HG03354 (cell line): ENCODE results near the gene GSG1L.

ENCODE experiments used
- ATAC-seq: cut with Tn5 transposase; IDR thresholded peaks from one replicate; pipeline ENCODE4 v1.9.1; 2021; ENCODE audit warnings: mild to moderate bottlenecking; ENCODE audit not compliant: unreplicated experiment, poor library complexity, severe bottlenecking

Gene GSG1L

DNA sequence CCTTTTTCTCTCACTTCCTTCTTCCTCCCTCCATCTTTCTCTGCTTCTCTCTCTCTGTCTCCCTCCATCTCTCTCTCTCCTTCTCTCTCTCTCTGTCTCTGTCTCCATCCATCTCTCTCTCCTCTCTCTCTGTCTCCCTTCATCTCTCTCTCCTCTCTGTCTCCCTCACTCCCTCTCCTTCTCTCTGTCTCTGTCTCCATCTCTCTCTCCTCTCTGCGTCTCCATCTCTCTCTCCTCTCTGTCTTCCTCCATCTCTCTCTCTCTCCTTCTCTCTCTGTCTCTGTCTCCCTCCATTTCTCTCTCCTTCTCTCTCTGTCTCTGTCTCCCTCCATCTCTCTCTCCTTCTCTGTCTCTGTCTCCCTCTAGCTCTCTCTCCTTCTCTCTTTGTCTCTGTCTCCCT lies 194.1 kb downstream of the GSG1L start:
- ATAC-seq = no peak

DNA sequence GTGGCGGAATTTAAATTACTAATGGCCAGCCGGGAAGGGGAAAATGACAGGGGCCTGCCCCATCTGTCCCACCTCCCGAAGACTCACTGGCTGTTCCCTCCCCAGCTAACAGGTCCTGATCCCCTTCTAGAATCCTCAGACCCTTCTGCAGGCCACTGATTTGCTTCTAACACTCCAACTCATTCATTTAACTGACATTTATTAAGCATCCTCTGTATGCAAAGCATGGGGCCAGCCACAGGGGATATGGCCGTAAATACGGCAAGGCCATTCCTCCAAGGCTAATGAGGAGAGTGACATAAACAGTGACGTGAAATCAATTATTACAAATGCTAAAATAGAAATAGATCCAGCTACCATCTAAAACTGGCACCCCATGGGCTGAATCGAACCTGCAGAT lies 195.3 kb downstream of the GSG1L start:
- ATAC-seq = no peak

DNA sequence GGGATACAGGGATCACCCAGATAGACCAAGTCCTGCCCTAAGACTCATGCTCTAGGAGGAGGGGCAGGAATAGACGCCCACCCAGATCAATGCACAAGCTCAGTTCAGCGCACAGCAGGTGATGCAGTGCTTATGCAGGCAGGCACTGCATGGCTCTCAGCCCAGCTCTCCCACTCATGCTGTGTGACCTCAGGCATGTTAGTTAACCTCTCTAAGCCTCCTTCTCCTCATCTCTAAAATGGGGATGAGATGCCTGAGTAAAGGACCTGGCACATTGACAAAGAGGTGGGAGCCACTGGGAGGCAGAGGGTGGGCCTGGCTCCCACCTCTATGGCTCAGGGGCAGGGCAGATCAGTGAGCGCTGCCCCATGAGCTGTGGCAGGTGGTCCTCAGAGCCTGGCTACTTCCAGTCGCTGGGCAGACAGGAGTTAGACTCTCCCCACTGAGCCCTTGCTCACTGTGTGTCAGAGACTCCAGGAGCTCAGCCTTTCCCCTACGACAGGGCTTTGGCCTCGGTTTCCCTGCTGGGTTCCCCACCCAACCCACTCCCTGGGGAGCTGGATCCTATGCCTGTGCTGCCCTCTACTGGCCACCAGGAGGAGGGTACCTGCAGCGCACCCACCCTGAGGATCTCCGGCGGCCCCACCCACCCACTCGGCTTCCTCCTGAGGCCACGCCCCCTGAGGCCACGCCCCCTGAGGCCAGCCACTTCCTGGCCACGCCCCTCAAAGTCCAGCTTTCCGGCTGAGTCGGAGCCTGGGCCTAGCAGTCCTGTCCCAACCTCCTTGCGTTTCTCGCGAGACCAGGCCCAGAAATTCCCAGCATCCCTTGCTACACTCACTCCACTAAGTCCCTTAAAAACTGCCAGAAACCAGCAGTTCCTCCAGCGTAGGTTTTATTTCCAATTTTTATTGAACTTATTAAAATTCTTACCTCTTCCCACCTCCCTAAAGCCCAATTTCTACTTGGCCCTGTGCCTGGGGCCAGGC lies 196.1 kb downstream of the GSG1L start:
- ATAC-seq = no peak

DNA sequence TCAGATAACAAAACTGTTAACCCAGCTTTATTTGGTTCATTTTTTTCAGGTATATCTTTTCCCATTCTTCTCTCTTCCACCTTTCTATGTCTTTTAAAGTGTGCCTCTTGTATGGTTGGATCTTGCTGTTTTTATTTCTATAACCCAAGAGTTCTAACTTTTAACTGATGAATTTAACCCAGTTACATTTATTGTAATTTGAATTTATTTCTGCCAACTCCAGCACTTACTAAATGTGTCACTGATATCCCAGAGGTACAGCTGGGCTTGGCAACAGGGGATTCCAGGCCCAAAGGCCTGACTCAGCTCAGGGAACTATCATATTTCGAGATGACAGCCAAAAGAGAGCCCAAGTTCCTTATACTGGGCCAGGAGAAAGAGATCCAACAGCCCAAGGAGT lies 200.1 kb downstream of the GSG1L start:
- no peak for ATAC-seq

DNA sequence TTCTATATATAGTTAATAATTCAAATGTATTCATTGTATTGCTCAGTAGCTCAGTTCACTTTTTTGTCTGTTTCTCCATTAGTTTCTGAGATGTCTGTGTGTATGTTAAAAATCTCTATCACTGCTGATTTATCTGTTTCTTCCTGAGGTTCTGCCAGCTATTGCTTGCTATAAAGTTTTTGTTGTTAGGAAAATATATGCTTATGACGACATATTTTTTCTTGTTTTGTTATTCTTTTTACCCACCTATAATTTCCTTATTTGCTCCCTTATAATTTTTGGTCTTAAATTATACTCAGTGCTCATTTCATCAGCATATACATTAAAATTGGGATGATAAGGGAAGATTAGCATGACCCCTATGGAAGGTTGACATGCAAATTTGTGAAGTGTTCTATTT lies 200.6 kb downstream of the GSG1L start:
- ATAC-seq = no peak

DNA sequence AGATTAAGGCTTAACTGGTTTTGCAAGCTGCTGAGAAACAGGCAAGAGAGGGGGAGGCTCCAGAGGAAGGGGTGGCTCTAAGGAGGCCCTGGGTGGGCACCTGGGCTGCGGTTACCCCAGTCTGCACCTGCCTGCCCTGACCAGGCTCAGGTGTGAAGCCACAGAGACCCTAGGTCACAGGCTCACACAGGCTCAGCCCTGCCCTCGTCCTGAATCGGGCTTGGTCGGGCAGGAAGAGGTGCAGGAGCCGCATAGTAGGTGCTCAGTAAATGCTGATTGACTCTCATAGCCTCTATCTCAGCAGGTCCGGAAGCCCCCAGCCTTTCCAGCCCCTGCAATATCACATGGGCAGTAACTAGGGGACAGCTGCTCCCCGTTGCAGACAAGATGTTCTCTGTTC lies 203.4 kb downstream of the GSG1L start:
- no peak for ATAC-seq

DNA sequence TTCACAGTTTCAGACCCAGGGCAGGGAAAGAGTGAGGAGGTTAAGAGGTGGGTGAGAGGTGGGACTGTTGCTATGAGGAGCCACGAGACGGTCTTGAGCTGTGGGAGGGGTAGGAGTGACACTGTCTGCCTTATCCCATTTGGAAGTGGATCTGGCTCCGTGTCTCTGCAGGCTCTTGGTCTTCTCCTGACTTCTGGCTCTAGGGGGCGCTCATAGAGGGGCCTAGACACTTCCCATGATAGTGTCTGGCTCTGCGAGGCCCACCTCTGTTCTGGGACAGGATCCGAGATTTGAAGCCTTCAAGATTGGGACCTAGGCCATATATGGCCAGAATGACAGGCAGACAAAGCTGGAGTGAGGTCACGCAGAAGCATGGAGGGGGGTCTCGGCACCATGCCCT lies 204.5 kb downstream of the GSG1L start:
- ATAC-seq = no peak

DNA sequence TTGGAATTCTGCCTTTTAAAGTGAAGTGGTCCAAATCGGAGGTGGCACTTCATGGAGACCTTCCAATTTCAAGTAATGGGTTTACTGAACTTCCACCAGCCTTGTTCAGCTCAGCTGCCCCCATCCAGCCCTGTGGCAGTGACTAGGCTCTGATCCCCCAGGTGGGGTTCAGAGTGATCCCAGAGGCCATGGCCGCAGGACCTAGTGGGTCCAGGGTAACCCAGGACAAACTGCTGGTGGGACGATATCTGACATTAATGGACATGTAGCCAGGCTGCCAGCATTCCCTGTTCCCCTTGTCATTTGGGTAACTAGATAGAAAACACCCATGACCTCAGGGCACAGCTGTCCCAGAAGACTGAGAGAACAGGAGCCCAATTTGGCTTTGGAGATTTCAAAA lies 209.9 kb downstream of the GSG1L start:
- no peak for ATAC-seq

DNA sequence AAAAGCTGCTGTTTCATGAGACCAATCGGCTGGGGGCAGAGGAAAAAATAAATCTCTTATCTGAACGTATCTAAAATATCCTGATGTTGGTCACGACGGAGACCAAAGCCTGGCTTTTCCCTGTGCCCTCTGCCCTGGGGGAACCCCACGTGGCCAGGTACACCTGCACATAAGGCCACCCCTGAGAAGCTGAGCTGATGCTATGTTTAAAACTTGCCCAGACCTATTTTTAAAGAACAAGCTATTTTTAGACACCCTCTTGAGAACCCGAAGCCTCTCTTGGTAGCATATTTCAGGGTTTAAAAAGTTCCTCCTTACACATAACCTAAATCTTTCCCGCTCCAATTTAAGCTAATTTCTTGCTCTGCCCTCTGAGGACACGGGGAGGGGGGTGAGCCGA lies 210.4 kb downstream of the GSG1L start:
- ATAC-seq = no peak

DNA sequence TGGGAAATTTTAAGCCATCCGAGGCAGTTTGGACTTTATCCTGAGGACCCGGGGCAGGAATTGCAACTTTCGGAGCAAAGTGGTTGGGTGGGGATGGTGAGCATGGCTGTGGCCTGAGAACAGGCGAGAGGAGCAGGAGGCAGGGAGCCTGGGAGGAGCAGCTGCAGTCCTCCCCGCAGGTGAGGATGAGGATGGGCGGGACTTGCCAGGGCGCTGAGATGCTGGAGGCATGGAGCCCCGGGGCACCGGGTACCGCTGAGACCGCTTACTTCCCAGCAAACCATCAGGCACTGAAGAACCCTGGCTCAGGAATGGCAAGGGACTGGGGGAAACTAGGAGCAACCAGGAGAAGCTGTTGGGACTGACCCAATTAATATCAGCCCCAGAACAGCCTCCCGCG lies 210.8 kb downstream of the GSG1L start:
- ATAC-seq = no peak

DNA sequence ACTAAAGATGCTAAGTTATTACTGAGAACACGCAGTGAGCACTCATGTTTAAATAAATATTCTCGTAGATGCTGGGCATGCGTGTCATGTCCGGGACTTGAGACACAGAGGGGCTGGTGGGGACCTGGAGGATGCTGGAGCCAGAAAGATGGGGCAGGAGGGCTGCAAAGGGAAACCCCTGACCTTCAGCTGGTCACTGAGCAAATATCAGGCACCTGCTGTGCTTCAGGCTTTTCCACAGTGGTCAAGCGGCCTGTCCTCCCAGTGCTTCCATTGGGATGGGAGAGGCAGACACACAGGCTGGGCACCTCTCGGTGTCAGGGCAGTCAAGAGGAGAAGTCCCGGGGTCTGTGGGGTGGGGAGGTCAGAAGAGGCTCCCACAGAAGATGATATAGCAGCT lies 211.4 kb downstream of the GSG1L start:
- no peak for ATAC-seq

DNA sequence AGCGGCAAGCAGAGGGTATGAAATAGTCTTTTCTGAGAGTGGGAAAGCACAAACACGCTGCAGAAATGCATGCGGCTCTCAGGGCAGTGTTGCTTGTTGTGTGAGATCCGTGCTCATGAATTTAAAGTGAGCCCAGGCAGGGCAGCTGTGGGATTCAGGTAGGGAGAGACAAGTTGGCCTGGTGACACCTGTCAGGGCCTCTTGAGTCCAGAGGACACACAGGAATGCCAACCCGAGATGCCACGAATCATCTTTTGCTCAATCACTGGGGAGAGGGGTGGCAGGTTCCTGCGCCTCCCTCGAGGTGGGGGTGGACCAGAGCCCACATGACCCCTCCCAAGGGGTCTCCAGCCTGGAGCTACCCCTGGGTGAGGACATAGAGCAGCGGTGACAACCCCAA lies 211.9 kb downstream of the GSG1L start:
- no peak for ATAC-seq

DNA sequence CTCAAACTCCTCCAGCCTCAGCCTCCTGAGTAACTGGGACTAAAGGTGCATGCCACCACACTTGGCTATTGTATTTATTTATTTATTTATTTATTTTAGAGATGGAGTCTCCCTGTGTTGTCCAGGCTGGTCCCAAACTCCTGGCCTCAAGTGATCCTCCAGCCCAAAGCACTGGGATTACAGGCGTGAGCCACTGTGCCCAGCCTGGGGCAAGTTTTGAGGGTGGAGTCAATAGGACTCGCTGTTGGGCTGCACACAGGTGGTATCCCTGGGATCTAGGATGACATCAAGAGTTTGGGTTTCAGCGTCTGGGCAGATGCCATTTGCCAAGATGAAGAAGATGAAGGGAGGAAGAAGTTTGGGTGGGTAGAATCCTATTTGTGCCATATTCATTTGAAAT lies 213.9 kb downstream of the GSG1L start:
- no peak for ATAC-seq

DNA sequence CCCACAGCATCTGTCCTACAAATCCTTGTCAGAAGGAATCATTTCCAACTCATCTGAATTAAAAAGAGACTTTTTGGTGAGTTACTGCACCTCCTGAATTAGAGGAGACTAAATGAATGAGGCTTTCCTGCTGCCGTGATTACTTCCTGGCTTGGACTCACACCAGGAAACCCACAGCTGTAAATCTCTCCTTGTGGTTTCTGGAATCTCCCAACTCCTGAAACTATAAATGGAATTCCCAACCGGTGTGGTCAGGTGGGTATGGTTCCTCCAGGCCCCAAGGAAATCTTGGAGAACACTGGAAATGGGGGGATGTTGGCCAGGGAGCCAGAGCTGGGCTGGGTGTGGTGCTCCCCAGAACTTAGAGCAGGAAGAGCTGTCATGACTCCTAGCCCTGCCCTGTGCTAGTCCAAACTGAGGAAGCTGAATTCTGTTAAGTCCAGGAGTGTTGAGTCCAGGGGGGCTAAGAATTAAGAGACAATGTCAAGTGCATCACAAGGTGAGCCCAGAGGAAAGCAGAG lies 216.4 kb downstream of the GSG1L start:
- no peak for ATAC-seq

DNA sequence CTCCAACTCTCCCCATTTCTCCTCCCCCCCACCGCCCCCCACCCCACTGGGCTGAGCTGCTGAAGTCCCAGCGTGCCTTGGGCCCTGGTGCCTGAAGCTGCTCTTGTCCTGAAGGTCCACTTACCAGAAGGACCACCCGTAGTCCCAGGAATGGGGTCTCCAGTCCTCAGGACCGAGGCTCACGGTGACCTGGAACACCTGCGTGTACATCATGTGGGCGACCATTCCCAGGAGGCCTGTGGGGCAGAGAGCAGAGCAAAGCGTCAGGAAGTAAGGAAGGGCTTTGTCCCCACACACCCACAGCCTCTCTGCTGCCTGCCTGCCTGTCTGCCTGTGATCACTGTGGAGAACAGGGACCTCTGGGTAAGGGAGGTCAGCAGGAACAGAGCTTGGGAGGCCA lies 218.7 kb downstream of the GSG1L start:
- no peak for ATAC-seq

DNA sequence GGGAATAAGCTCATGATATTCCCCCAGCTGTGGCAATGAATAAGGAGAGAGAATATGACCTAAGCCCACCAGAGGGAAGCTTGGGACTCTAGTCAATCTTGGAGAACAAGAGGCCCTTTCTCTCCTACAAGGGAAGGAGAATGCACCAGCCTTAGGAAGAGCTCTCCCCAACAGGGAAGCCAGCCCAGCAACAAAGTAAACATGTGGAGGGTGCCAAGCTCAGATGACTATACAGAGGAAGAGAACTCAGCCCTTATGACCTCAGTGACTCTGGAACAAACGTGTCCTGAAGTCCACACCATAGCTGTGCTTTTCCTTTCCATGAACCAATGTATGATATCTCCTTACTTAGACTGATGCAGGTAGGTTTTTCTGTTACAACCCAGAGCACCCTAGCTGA lies 219.7 kb downstream of the GSG1L start:
- no peak for ATAC-seq

DNA sequence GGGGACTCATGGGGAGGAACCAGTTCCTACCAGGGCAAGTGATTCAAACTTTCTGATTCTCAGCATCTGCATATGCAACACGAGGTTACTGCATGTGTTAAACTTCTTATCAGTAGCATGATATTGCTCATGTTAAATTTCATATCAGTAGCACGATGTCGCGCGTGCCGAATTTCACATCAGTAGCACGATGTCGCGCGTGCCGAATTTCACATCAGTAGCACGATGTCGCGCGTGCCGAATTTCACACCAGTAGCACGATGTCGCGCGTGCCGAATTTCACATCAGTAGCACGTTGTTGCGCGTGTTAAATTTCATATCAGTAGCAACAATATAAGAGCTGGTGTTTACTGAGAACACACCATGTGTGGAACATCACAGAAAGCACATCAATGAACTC lies 221.6 kb downstream of the GSG1L start:
- no peak for ATAC-seq

DNA sequence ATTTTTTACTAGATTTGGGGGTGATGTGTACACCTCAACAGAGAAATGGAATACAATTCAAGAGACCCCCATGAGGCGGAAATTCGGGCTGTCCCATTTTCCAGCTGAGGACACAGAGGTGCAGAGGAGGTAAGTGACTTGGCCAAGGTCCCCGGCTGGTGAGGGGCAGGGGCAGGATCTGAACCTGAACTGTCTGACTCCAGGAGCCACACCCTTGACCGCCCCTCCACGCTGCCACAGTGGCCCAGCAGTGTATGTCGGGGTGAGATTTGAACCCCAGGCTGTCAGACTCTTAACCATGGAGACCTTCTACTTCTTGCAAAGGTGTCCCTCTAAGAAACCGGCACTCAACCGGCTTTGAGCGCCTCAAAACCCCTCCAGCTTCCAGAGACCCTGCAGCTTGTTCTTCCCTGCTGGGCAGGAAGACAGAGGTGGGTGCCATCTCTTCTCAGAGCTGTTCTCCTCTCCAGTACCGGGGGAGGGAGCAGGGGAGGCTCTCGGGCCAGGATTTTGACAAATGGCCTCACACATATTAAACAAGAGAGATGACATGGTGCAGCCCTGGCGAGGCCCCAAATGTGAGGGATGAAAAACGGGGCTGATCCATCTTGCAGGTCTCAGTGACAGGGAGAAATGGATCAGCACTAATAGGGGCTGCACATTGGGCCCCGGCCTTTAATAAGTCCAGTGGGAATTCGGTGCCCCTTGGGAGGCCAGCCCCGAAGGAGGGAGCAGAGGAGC lies 222.3 kb downstream of the GSG1L start:
- no peak for ATAC-seq

DNA sequence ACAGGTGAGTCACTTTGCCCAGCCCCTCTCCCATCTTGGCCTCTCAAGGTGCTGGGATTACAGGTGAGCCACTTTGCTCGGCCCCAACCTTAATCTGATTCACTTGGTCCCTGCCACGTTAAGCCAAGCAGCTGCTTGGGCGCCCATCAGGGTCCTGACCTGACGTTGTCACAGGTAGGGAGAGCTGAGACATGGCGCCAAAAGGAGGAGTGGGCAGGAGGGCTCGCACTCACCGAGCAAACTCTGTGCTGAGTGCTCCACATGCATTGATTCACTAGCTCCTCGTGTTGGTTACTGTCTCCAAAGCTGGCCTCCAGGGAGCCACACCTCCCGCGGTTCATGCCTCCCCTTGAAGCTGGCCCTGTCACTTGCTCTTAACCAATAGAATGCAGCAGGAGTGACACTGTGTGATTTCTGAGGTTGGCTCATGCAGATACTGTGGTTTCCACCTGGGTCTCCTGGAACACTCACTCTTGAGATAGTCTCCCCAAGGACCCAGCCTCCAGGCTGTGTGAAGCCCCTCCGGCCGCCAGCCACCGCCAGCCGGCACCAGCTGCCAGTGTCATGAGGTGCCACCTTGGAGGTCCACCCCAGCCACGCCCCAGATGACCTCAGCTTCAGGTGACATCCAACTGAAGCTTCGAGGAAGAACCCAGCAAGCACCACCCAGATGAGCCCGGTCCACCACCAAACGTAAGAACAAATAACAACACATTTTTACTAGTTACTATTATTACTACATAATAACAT lies 223.0 kb downstream of the GSG1L start:
- ATAC-seq = no peak

DNA sequence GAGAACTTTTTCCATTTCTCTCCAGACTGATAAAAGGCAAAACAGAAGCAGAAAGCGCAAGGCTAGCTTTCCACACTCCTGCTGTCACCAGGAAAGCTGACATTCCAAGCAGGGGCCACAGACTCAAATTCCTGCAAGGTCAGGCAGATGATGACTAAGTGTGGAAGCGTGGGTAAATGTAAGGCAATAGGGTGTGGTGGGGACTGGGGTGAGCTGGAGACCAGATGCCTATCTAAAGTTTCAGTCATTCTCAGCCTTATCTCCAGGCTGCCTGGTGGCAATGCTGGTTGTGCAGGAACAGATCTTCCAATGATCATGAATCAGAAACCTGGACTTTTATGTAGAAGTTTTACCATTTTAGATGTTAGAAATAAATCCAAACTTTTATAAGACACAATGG lies 224.1 kb downstream of the GSG1L start:
- no peak for ATAC-seq
